ENCODE data around the gene CCDC60.

The CCDC60 gene

GRCh38 chr12:119302451-119303080, 32.0 kb upstream of the CCDC60 start:
- H3K4me1 ChIP-seq (ENCODE audit: control extremely low read depth in 1 of 4, control insufficient read depth in 4 of 4, insufficient read depth in 4 of 4, low read length in 3 of 4), result no peaks in the 10 kb centered on the region
- no peaks in the 10 kb centered on the region for H3K9me3 ChIP-seq (ENCODE audit: control extremely low read depth in 1 of 5, control insufficient read depth in 4 of 5, insufficient read depth in 2 of 5, low read depth in 1 of 5, low read length in 4 of 5)
- H3K36me3 ChIP-seq (ENCODE audit: control insufficient read depth in 4 of 4, insufficient read depth in 4 of 4, low read length in 3 of 4), result no peaks in the 10 kb centered on the region
- WGBS (ENCODE audit: insufficient coverage), result 86% methylated on average over 7 of the region's 7 CpGs
- DNase-seq, result no peak
- H3K27ac ChIP-seq (ENCODE audit: insufficient read depth in 1 of 2, low read depth in 1 of 2, low read length in 2 of 2, poor library complexity in 1 of 2, severe bottlenecking in 2 of 2), result no peak overlapping the region
- H3K27me3 ChIP-seq (replicated peaks in 2 of 5; ENCODE audit: control insufficient read depth in 4 of 5, insufficient read depth in 5 of 5, low read length in 4 of 5), result peaks cover 0 to 1% (median 0%) of the 10 kb centered on the region in 5 experiments
- CTCF ChIA-PET, result no interaction called here
- no peak overlapping the region for H3K4me3 ChIP-seq (ENCODE audit: control insufficient read depth in 1 of 7, extremely low read depth in 1 of 7, insufficient read depth in 4 of 7, low read depth in 2 of 7, low read length in 6 of 7)
- POLR2A ChIA-PET, result no interaction called here

DNA sequence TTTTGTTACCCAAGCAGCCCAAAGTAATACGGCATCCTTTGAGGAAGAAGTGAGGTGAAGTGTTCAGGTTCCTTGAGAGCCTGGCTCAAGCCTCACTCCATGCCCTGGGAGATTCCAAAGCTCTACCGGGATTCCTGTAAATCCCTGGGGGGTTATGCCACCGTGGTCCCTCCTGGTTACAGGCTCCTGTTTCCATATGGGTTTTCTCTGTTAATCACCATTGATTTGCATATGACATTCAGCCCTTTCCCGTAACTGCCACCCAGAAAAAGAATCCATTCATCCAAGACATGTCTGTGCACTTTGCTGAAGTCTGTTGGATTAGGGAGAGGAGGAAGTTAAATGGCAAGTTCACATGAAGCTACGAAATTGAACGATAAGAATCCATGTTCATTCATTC, 27.9 kb upstream of the CCDC60 start:
- DNase-seq, result no peak
- H3K27ac ChIP-seq (ENCODE audit: insufficient read depth in 1 of 2, low read depth in 1 of 2, low read length in 2 of 2, poor library complexity in 1 of 2, severe bottlenecking in 2 of 2), result no peak overlapping the region
- 100% methylated on average over 2 of the region's 6 CpGs for WGBS (ENCODE audit: insufficient coverage)
- no peaks in the 10 kb centered on the region for H3K4me1 ChIP-seq (ENCODE audit: control extremely low read depth in 1 of 4, control insufficient read depth in 4 of 4, insufficient read depth in 4 of 4, low read length in 3 of 4)
- ChIA-PET CTCF (no interaction called here), POLR2A (no interaction called here)
- H3K9me3 ChIP-seq (ENCODE audit: control extremely low read depth in 1 of 5, control insufficient read depth in 4 of 5, insufficient read depth in 2 of 5, low read depth in 1 of 5, low read length in 4 of 5), result no peaks in the 10 kb centered on the region
- no peak overlapping the region for H3K4me3 ChIP-seq (ENCODE audit: control insufficient read depth in 1 of 7, extremely low read depth in 1 of 7, insufficient read depth in 4 of 7, low read depth in 2 of 7, low read length in 6 of 7)
- H3K36me3 ChIP-seq (ENCODE audit: control insufficient read depth in 4 of 4, insufficient read depth in 4 of 4, low read length in 3 of 4), result no peaks in the 10 kb centered on the region
- H3K27me3 ChIP-seq (replicated peaks in 2 of 5; ENCODE audit: control insufficient read depth in 4 of 5, insufficient read depth in 5 of 5, low read length in 4 of 5), result peaks cover 0 to 1% (median 0%) of the 10 kb centered on the region in 5 experiments

- H3K9me3 ChIP-seq (ENCODE audit: control extremely low read depth in 1 of 5, control insufficient read depth in 4 of 5, insufficient read depth in 2 of 5, low read depth in 1 of 5, low read length in 4 of 5), result no peaks in the 10 kb centered on the region
- H3K4me3 ChIP-seq (ENCODE audit: control insufficient read depth in 1 of 7, extremely low read depth in 1 of 7, insufficient read depth in 4 of 7, low read depth in 2 of 7, low read length in 6 of 7), result no peak overlapping the region
- H3K27ac ChIP-seq (ENCODE audit: insufficient read depth in 1 of 2, low read depth in 1 of 2, low read length in 2 of 2, poor library complexity in 1 of 2, severe bottlenecking in 2 of 2), result no peak overlapping the region
- no peaks in the 10 kb centered on the region for H3K36me3 ChIP-seq (ENCODE audit: control insufficient read depth in 4 of 4, insufficient read depth in 4 of 4, low read length in 3 of 4)
- POLR2A ChIA-PET, result interaction anchor here (0.7 kb wide), 1 partner anchor 39 kb away, joined by 3 read pairs; no protein-coding TSS in a partner anchor
- 93% methylated on average over 2 of the region's 2 CpGs for WGBS (ENCODE audit: insufficient coverage)
- CTCF ChIA-PET, result interaction anchor here (1.5 kb wide), 1 partner anchor 8 kb away, joined by 4 read pairs; no protein-coding TSS in a partner anchor
- DNase-seq, result no peak
- H3K27me3 ChIP-seq (replicated peaks in 2 of 5; ENCODE audit: control insufficient read depth in 4 of 5, insufficient read depth in 5 of 5, low read length in 4 of 5), result peaks cover 0 to 3% (median 0%) of the 10 kb centered on the region in 5 experiments
- no peaks in the 10 kb centered on the region for H3K4me1 ChIP-seq (ENCODE audit: control extremely low read depth in 1 of 4, control insufficient read depth in 4 of 4, insufficient read depth in 4 of 4, low read length in 3 of 4)
These were observed 26.8 kb upstream of the CCDC60 start for GRCh38 chr12:119307747-119308146.

DNA sequence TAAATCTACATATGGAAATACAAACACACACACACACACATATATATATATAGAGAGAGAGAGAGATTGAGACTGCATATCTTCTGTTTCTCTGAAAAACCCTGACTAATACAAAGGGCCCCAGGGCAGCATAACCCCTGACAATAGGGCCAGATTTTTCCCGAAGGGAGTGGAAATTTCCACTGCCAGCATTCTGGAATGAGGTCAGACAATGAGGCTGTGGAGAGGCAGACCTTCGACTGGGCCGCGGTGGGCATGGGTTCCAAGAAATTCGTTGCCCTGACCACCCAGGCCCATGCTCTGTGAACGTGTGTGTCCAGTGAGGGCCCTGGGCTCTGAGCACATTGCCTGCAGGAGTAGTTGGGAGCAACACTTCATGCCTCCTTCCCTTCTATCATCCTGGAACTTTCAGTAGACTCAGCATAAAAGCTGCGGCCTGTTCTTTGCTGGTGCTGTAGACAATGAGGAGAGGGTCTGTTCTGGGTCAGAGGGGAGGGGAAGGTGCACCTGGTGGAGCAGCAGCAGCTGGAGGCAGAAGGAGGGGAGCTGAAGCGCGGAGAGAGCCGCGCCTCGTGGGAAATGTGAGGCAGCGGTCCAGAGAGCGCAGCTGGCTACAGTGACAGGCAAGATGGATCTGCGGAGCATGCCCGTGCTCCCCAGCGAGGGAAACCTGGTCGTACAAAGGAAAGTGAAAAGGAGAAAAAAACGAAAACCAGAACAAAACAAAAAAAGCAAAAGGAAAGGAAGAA, 25.6 kb upstream of the CCDC60 start:
- ChIA-PET POLR2A (no interaction called here), CTCF (interaction anchor here (1.5 kb wide), 1 partner anchor 10 kb away, joined by 4 read pairs; no protein-coding TSS in a partner anchor)
- H3K27ac ChIP-seq (ENCODE audit: insufficient read depth in 1 of 2, low read depth in 1 of 2, low read length in 2 of 2, poor library complexity in 1 of 2, severe bottlenecking in 2 of 2), result no peak overlapping the region
- no peak overlapping the region for H3K4me3 ChIP-seq (ENCODE audit: control insufficient read depth in 1 of 7, extremely low read depth in 1 of 7, insufficient read depth in 4 of 7, low read depth in 2 of 7, low read length in 6 of 7)
- no peaks in the 10 kb centered on the region for H3K36me3 ChIP-seq (ENCODE audit: control insufficient read depth in 4 of 4, insufficient read depth in 4 of 4, low read length in 3 of 4)
- DNase-seq, result no peak
- WGBS (ENCODE audit: insufficient coverage), result 83% methylated on average over 19 of the region's 19 CpGs
- H3K9me3 ChIP-seq (ENCODE audit: control extremely low read depth in 1 of 5, control insufficient read depth in 4 of 5, insufficient read depth in 2 of 5, low read depth in 1 of 5, low read length in 4 of 5), result no peaks in the 10 kb centered on the region
- no peaks in the 10 kb centered on the region for H3K4me1 ChIP-seq (ENCODE audit: control extremely low read depth in 1 of 4, control insufficient read depth in 4 of 4, insufficient read depth in 4 of 4, low read length in 3 of 4)
- peaks cover 0 to 3% (median under 1%) of the 10 kb centered on the region in 5 experiments for H3K27me3 ChIP-seq (replicated peaks in 2 of 5; ENCODE audit: control insufficient read depth in 4 of 5, insufficient read depth in 5 of 5, low read length in 4 of 5)

- Histone ChIP-seq H3K9me3 (ENCODE audit: control extremely low read depth in 1 of 5, control insufficient read depth in 4 of 5, insufficient read depth in 2 of 5, low read depth in 1 of 5, low read length in 4 of 5) (peaks cover 0 to 2% (median 0%) of the 10 kb centered on the region in 5 experiments), H3K4me3 (ENCODE audit: control insufficient read depth in 1 of 7, extremely low read depth in 1 of 7, insufficient read depth in 4 of 7, low read depth in 2 of 7, low read length in 6 of 7) (no peak overlapping the region), H3K27me3 (replicated peaks in 2 of 5; ENCODE audit: control insufficient read depth in 4 of 5, insufficient read depth in 5 of 5, low read length in 4 of 5) (peaks cover 0 to 3% (median 0%) of the 10 kb centered on the region in 5 experiments), H3K36me3 (ENCODE audit: control insufficient read depth in 4 of 4, insufficient read depth in 4 of 4, low read length in 3 of 4) (no peaks in the 10 kb centered on the region), H3K27ac (ENCODE audit: insufficient read depth in 1 of 2, low read depth in 1 of 2, low read length in 2 of 2, poor library complexity in 1 of 2, severe bottlenecking in 2 of 2) (no peak overlapping the region), H3K4me1 (ENCODE audit: control extremely low read depth in 1 of 4, control insufficient read depth in 4 of 4, insufficient read depth in 4 of 4, low read length in 3 of 4) (no peaks in the 10 kb centered on the region)
- WGBS (ENCODE audit: insufficient coverage), result 80% methylated on average over 3 of the region's 4 CpGs
- POLR2A ChIA-PET, result no interaction called here
- CTCF ChIA-PET, result interaction anchor here (1.3 kb wide), 1 partner anchor 149 kb away, joined by 3 read pairs; no protein-coding TSS in a partner anchor
- no peak for DNase-seq
These were observed 22.7 kb upstream of the CCDC60 start for GRCh38 chr12:119311878-119312277.

DNA sequence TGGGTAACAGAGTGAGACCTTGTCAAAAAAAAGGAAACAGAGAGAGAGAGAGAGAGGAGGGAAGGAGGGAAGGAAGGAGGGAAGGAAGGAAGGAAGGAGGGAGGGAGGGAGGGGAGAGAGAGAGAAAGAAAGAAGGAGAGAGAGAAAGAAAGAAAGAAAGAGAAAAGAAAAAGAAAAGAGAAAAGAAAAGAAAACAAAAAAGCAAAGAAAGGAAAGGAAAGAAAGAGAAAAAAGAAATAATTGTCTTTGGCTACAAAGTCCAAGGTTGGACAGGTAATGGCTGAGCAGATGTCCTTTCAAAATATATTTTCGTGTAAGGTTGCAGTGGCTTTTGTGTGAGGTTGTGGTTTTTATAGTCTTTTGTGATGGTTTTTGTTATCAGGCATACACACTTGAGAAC, 21.6 kb upstream of the CCDC60 start:
- no peak for DNase-seq
- ChIA-PET CTCF (no interaction called here), POLR2A (no interaction called here)
- no peaks in the 10 kb centered on the region for H3K4me1 ChIP-seq (ENCODE audit: control extremely low read depth in 1 of 4, control insufficient read depth in 4 of 4, insufficient read depth in 4 of 4, low read length in 3 of 4)
- H3K36me3 ChIP-seq (ENCODE audit: control insufficient read depth in 4 of 4, insufficient read depth in 4 of 4, low read length in 3 of 4), result no peaks in the 10 kb centered on the region
- peaks cover 0 to 3% (median 0%) of the 10 kb centered on the region in 5 experiments for H3K27me3 ChIP-seq (replicated peaks in 2 of 5; ENCODE audit: control insufficient read depth in 4 of 5, insufficient read depth in 5 of 5, low read length in 4 of 5)
- WGBS (ENCODE audit: insufficient coverage), result 44% methylated on average over 1 of the region's 1 CpG
- H3K9me3 ChIP-seq (ENCODE audit: control extremely low read depth in 1 of 5, control insufficient read depth in 4 of 5, insufficient read depth in 2 of 5, low read depth in 1 of 5, low read length in 4 of 5), result peaks cover 0 to 2% (median 0%) of the 10 kb centered on the region in 5 experiments
- no peak overlapping the region for H3K27ac ChIP-seq (ENCODE audit: insufficient read depth in 1 of 2, low read depth in 1 of 2, low read length in 2 of 2, poor library complexity in 1 of 2, severe bottlenecking in 2 of 2)
- no peak overlapping the region for H3K4me3 ChIP-seq (ENCODE audit: control insufficient read depth in 1 of 7, extremely low read depth in 1 of 7, insufficient read depth in 4 of 7, low read depth in 2 of 7, low read length in 6 of 7)

DNA sequence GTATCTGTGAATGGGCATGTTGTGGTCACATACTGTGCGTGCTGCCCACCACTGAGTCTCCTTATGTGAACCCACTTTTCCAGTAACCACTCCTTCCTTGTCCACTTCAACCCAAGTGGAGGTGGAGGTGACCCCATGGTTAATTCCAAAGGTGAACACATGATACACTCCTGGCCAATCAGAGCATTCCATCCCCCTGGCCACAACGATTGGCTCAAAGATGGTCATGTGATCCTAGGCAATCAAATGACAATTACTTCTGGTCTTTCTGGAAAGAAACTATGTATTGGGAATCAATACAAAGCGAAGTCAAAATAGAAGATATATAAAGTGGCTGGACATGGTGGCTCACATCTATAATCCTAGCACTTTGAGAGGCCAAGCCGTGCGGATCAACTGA, 20.2 kb upstream of the CCDC60 start:
- peaks cover 0 to 2% (median 0%) of the 10 kb centered on the region in 5 experiments for H3K9me3 ChIP-seq (ENCODE audit: control extremely low read depth in 1 of 5, control insufficient read depth in 4 of 5, insufficient read depth in 2 of 5, low read depth in 1 of 5, low read length in 4 of 5)
- WGBS (ENCODE audit: insufficient coverage), result 91% methylated on average over 4 of the region's 5 CpGs
- POLR2A ChIA-PET, result no interaction called here
- peaks cover 0 to 3% (median 0%) of the 10 kb centered on the region in 5 experiments for H3K27me3 ChIP-seq (replicated peaks in 2 of 5; ENCODE audit: control insufficient read depth in 4 of 5, insufficient read depth in 5 of 5, low read length in 4 of 5)
- H3K36me3 ChIP-seq (ENCODE audit: control insufficient read depth in 4 of 4, insufficient read depth in 4 of 4, low read length in 3 of 4), result no peaks in the 10 kb centered on the region
- CTCF ChIA-PET, result no interaction called here
- H3K27ac ChIP-seq (ENCODE audit: insufficient read depth in 1 of 2, low read depth in 1 of 2, low read length in 2 of 2, poor library complexity in 1 of 2, severe bottlenecking in 2 of 2), result no peak overlapping the region
- DNase-seq, result no peak
- H3K4me1 ChIP-seq (ENCODE audit: control extremely low read depth in 1 of 4, control insufficient read depth in 4 of 4, insufficient read depth in 4 of 4, low read length in 3 of 4), result no peaks in the 10 kb centered on the region
- no peak overlapping the region for H3K4me3 ChIP-seq (ENCODE audit: control insufficient read depth in 1 of 7, extremely low read depth in 1 of 7, insufficient read depth in 4 of 7, low read depth in 2 of 7, low read length in 6 of 7)

Measured in common myeloid progenitor, CD34-positive (primary cell).